Endothelial cell (in vitro differentiated cells): ENCODE results near the gene P2RX2. TPM values are rescaled to one million over a fixed set of nuclear protein-coding genes. Genes with fewer than 3 reads are reported as not detected.
A peak's percentile ranks its signal among the peaks of the same experiment; 100 is the strongest.

Experiments used
- DNase-seq: peaks from one replicate; pipeline ENCODE4 v3.0.0; 2021; ENCODE audit warnings: low spot score
- H3K27ac Mint-ChIP-seq: one replicate; pipeline ENCODE4 v1.8.0; 2021; ENCODE audit warnings: mixed read lengths, inconsistent platforms; ENCODE audit not compliant: unreplicated experiment
- H3K27me3 Mint-ChIP-seq: one replicate; pipeline ENCODE4 v1.8.0; 2021; ENCODE audit warnings: mild to moderate bottlenecking, moderate library complexity, mixed read lengths, inconsistent platforms; ENCODE audit not compliant: unreplicated experiment
- H3K36me3 Mint-ChIP-seq: one replicate; pipeline ENCODE4 v1.8.0; 2021; ENCODE audit warnings: mild to moderate bottlenecking, low read depth, mixed read lengths, inconsistent platforms; ENCODE audit not compliant: unreplicated experiment
- H3K4me1 Mint-ChIP-seq: one replicate; pipeline ENCODE4 v1.8.0; 2021; ENCODE audit warnings: mild to moderate bottlenecking, mixed read lengths, inconsistent platforms; ENCODE audit not compliant: unreplicated experiment
- H3K4me3 Mint-ChIP-seq: one replicate; pipeline ENCODE4 v1.8.0; 2021; ENCODE audit warnings: mild to moderate bottlenecking, mixed read lengths, inconsistent platforms; ENCODE audit not compliant: unreplicated experiment
- H3K9me3 Mint-ChIP-seq: one replicate; pipeline ENCODE4 v1.8.0; 2021; ENCODE audit warnings: mixed read lengths, inconsistent platforms; ENCODE audit not compliant: unreplicated experiment
- total RNA-seq: library from RNA; stranded (reverse); fragmentation: NEBNext Ultra II Directional; extraction: Animal tissue kit (Norgen Biotek cat#: 25700); gene quantifications from one replicate; pipeline ENCODE4 v1.2.1, GENCODE V29; 2021; ENCODE audit not compliant: unreplicated experiment
- TF ChIP-seq, protein P1 (sequence below): fragments of 200-600 bp; sonication (generic); IDR thresholded peaks from one replicate; pipeline ENCODE4 v1.5.0; 2021; ENCODE audit warnings: antibody characterized with exemption; ENCODE audit not compliant: unreplicated experiment

Gene P2RX2
- total RNA-seq, 1 donor from 2014 or later = not detected

DNA sequence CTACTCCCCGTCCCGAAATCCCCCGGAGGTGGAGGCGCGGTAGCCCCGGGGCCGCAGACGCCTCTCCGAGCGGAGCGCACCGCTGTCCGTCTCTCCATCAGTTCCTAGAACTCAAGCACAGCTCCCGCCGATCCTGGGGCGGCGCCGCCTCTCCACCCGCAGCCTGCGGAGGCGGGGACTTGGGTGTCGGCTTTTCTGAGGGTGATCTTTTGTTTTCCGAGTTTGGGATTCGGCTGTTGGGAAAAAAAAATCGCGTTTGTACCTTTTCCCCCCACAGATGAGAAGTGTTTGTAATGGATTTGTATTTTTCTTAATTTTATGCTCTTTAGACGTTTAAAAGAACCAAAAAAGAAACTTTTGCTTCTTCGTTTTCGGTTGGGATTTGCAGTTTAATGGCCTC, 34.8 kb upstream of the P2RX2 start:
- peak overlapping the region; percentile 83 for H3K4me3 Mint-ChIP-seq
- no peak for DNase-seq
- H3K9me3 Mint-ChIP-seq = no peaks in the 10 kb centered on the region
- H3K4me1 Mint-ChIP-seq = peaks cover 4% of the 10 kb centered on the region
- peaks cover 3% of the 10 kb centered on the region for H3K36me3 Mint-ChIP-seq
- TF ChIP-seq, protein P1, sequence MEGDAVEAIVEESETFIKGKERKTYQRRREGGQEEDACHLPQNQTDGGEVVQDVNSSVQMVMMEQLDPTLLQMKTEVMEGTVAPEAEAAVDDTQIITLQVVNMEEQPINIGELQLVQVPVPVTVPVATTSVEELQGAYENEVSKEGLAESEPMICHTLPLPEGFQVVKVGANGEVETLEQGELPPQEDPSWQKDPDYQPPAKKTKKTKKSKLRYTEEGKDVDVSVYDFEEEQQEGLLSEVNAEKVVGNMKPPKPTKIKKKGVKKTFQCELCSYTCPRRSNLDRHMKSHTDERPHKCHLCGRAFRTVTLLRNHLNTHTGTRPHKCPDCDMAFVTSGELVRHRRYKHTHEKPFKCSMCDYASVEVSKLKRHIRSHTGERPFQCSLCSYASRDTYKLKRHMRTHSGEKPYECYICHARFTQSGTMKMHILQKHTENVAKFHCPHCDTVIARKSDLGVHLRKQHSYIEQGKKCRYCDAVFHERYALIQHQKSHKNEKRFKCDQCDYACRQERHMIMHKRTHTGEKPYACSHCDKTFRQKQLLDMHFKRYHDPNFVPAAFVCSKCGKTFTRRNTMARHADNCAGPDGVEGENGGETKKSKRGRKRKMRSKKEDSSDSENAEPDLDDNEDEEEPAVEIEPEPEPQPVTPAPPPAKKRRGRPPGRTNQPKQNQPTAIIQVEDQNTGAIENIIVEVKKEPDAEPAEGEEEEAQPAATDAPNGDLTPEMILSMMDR = no peak
- peaks cover 8% of the 10 kb centered on the region for H3K27me3 Mint-ChIP-seq
- H3K27ac Mint-ChIP-seq = peak overlapping the region; percentile 48

DNA sequence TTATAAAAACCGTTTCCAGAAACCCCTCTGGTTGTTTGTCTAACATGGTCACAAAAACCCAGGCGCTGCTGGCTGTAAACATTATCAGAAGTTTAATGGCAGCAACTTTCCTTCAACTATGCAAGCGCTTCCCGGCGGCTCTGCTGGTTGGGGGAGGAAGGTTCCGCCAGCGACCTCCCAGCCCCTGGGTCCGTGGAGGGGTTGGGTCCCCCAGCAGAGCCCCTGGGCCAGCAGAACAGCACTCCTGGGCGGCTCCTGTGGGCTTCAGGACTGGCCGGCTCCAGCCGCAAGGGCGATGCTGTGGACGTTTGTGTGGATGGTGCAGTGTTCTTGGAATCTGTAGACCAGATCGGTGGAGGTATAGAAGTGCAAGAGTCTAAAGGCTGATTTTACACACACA, 34.1 kb upstream of the P2RX2 start:
- TF ChIP-seq, protein P1 = no peak
- no peak overlapping the region for H3K4me3 Mint-ChIP-seq
- DNase-seq = no peak
- no peaks in the 10 kb centered on the region for H3K36me3 Mint-ChIP-seq
- no peak overlapping the region for H3K27ac Mint-ChIP-seq
- H3K27me3 Mint-ChIP-seq = peaks cover 8% of the 10 kb centered on the region
- H3K9me3 Mint-ChIP-seq = no peaks in the 10 kb centered on the region
- peaks cover 4% of the 10 kb centered on the region for H3K4me1 Mint-ChIP-seq

DNA sequence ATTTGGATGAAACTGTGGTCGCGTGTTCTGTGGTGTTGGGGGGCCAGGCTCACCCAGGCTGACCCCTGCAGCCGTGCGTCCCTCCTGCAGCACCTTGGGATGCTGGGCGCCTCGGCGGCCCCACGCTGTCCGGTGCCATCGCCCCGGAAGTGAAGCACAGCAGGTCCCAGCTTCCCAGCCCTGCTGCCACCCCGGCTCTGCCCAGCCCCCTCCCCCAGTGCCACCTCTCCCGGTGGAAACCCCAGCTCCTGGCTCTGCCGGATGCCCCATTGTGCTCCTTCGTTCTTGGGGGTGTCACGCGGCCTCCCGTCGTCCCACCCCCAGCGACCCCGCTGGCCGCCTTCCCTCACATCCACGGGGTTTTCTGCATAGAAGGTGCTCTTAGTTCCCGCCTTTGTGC, 33.4 kb upstream of the P2RX2 start:
- Mint-ChIP-seq H3K4me3 (no peak overlapping the region), H3K27ac (no peak overlapping the region), H3K27me3 (peaks cover 8% of the 10 kb centered on the region), H3K9me3 (no peaks in the 10 kb centered on the region), H3K36me3 (no peaks in the 10 kb centered on the region), H3K4me1 (peaks cover 4% of the 10 kb centered on the region)
- TF ChIP-seq, protein P1 = no peak
- DNase-seq = no peak

DNA sequence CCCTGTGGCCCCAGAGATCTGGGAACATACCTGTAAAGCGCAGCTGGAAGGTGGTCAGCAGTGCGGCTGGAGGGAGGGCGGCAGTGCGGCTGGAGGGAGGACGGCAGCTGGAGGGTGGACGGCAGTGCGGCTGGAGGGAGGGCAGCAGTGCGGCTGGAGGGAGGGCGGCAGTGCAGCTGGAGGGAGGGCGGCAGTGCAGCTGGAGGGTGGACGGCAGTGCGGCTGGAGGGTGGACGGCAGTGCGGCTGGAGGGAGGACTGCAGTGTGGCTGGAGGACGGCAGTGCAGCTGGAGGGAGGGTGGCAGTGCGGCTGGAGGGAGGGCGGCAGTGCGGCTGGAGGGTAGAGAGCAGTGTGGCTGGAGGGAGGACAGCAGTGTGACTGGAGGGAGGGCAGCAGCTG, 31.6 kb upstream of the P2RX2 start:
- TF ChIP-seq, protein P1 = no peak
- no peaks in the 10 kb centered on the region for H3K36me3 Mint-ChIP-seq
- H3K27me3 Mint-ChIP-seq = peaks cover 8% of the 10 kb centered on the region
- H3K27ac Mint-ChIP-seq = no peak overlapping the region
- H3K9me3 Mint-ChIP-seq = no peaks in the 10 kb centered on the region
- no peak overlapping the region for H3K4me3 Mint-ChIP-seq
- DNase-seq = no peak
- H3K4me1 Mint-ChIP-seq = peaks cover 4% of the 10 kb centered on the region

DNA sequence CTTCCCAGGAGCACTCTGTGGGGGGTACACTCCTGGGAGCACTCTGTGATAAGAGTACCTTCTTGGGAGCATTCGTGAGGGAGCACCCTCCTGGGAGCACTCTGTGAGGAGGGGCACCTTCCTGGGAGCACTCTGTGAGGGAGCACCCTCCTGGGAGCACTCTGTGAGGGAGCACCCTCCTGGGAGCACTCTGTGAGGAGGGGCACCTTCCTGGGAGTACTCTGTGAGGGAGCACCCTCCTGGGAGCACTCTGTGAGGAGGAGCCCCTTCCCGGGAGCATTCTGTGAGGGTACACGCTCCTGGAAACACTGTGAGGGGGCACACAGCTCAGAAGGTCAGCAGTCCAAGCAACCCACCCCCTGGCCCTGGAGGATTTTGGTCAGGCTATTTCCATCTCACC, 30.8 kb upstream of the P2RX2 start:
- Mint-ChIP-seq H3K4me1 (peaks cover 4% of the 10 kb centered on the region), H3K36me3 (no peaks in the 10 kb centered on the region), H3K27ac (no peak overlapping the region), H3K4me3 (no peak overlapping the region), H3K27me3 (peaks cover 8% of the 10 kb centered on the region), H3K9me3 (no peaks in the 10 kb centered on the region)
- TF ChIP-seq, protein P1 = no peak
- no peak for DNase-seq
